NT2/D1 (cell line): ENCODE results near the gene ELFN1.

ENCODE experiments used
- YY1 ChIP-seq: IDR thresholded peaks from 2 replicates; pipeline ENCODE4 v1.6.1; 2011; ENCODE audit not compliant: insufficient read length, insufficient read depth
- ZNF274 ChIP-seq: IDR thresholded peaks from 2 replicates; pipeline ENCODE4 v1.6.1; 2011; ENCODE audit warnings: mild to moderate bottlenecking, low read depth, low read length

- TF ChIP-seq ZNF274 (no peak), YY1 (no peak)
These were observed 24.6 kb upstream of the ELFN1 start for GRCh38 chr7:1645476-1645875.
